Measurements from ENCODE around the gene RPL32. TPM values are rescaled to one million over a fixed set of nuclear protein-coding genes. Genes with fewer than 3 reads are reported as not detected.

The RPL32 gene
- total and polyA plus RNA-seq, 9 of the 15 experiments (the other 6 are each of a cell fraction or from before 2014, with no cell fraction given), result 2,738 to 6,200 (median 4,286) TPM

- no peaks in the 10 kb centered on the region for H4K20me1 ChIP-seq (replicated peaks; ENCODE audit: control insufficient read depth, insufficient read depth, low read length)
- WGBS (ENCODE audit: insufficient coverage, low coverage, missing lambda C conversion rate), result 64% methylated on average over 12 of the region's 12 CpGs
- peak overlapping the region in 1 of 2 experiments; percentile 76; a peak in 2 of 4 replicates for H3K9ac ChIP-seq (ENCODE audit: insufficient read depth in 1 of 2, low read depth in 2 of 2, low read length in 2 of 2)
- TF ChIP-seq RBM14 (IDR thresholded peaks at IDR 0.05; ENCODE audit: borderline replicate concordance, insufficient read depth, low read depth, low read length) (no peak), PPARD (CRISPR knock-in tag; IDR thresholded peaks at IDR 0.05) (no peak), ZNF280A (IDR thresholded peaks at IDR 0.05; ENCODE audit: low read depth, partially characterized antibody) (no peak), MCM2 (IDR thresholded peaks at IDR 0.05; ENCODE audit: low read depth) (no peak), SMAD3 (CRISPR knock-in tag; conservative IDR thresholded peaks at IDR 0.05) (no peak), SMC3 (conservative IDR thresholded peaks at IDR 0.05; ENCODE audit: insufficient read depth, low read depth, low read length) (no peak), ZNF511 (CRISPR knock-in tag; IDR thresholded peaks at IDR 0.05) (no peak), ETS2 (tag; IDR thresholded peaks at IDR 0.05; ENCODE audit: borderline replicate concordance, poor library complexity, severe bottlenecking) (no peak), ZNF830 (CRISPR knock-in tag; IDR thresholded peaks at IDR 0.05) (no peak), RFX1 (IDR thresholded peaks at IDR 0.05) (no peak), RAD21 (CRISPR knock-in tag; conservative IDR thresholded peaks at IDR 0.05 in 1 of 2, IDR thresholded peaks at IDR 0.05 in 1 of 2) (no peak), ZSCAN29 (IDR thresholded peaks at IDR 0.05) (no peak), HIVEP1 (CRISPR knock-in tag; IDR thresholded peaks at IDR 0.05) (no peak)
- no peak overlapping the region for H3K4me3 ChIP-seq
- peaks cover 20 to 49% of the 10 kb centered on the region in 2 experiments; a peak in 4 of 5 replicates for H3K4me1 ChIP-seq (replicated peaks in 1 of 2; ENCODE audit: control insufficient read depth in 2 of 2, insufficient read depth in 2 of 2, low read length in 2 of 2)
- no peaks in the 10 kb centered on the region for H3K79me2 ChIP-seq (ENCODE audit: control insufficient read depth, insufficient read depth, low read length)
- no peak overlapping the region for H3K4me2 ChIP-seq (ENCODE audit: insufficient read depth, low read length)
- ChIA-PET POLR2A (interaction anchor here (1.0 to 2.1 kb wide), 7 partner anchors 9 to 55 kb away, joined by 3 to 12 read pairs (median 4); partner anchors contain the start of gene RPL32), CTCF (ENCODE audit: low intra/inter-chr PET ratio) (interaction anchor here (0.9 kb wide), 1 partner anchor 54 kb away, joined by 3 read pairs; no protein-coding TSS in a partner anchor)
- H2AFZ ChIP-seq (ENCODE audit: low read depth, low read length), result peak overlapping the region; percentile 28
- DNase-seq (ENCODE audit: extremely low read depth in 1 of 4, low spot score in 3 of 4) (no peak), FAIRE-seq (no peak), ATAC-seq (no peak)
- in situ Hi-C loops (cut with MboI) (loop anchor here (25.0 kb wide), 1 partner anchor 749 kb away; no protein-coding TSS in a partner anchor), intact Hi-C loops (cut with micrococcal nuclease) (no loop called here)
- no peaks in the 10 kb centered on the region for H3K27me3 ChIP-seq (ENCODE audit: control insufficient read depth in 2 of 2, insufficient read depth in 2 of 2, low read length in 2 of 2)
- H3K27ac ChIP-seq (ENCODE audit: extremely low read depth, low read depth, low read length), result no peak overlapping the region
- 0 out of 2 replicates have a peak, but pooled peaks cover 3% of the 10 kb centered on the region for H3K9me3 ChIP-seq (replicated peaks; ENCODE audit: control insufficient read depth, insufficient read depth, low read depth, low read length)
- no TSS peak for BruUV-seq (replicated peaks)
- H3K36me3 ChIP-seq (ENCODE audit: control insufficient read depth, insufficient read depth, low read length), result no peaks in the 10 kb centered on the region
- H3K9me1 ChIP-seq (ENCODE audit: control insufficient read depth, insufficient read depth, low read length), result no peaks in the 10 kb centered on the region
These were observed 45.4 kb upstream of the RPL32 start for GRCh38 chr3:12886736-12887135.
